Epithelial cell of proximal tubule (primary cell): ENCODE measurements around the gene UGGT1. TPM values are rescaled to one million over a fixed set of nuclear protein-coding genes. Genes with fewer than 3 reads are reported as not detected.

Experiments
- DNase-seq: peaks from one replicate; pipeline ENCODE4 v3.0.0-alpha.2; 2011; ENCODE audit warnings: low read depth
- H3K4me3 ChIP-seq: 2 replicates; pipeline ENCODE4 v1.5.1; 2011; ENCODE audit warnings: low read depth, mild to moderate bottlenecking, low read length
- total RNA-seq: library from RNA; depleted of rRNA; stranded (reverse); fragments of >200 nt; gene quantifications from 2 replicates; pipeline ENCODE4 v1.2.3, GENCODE V29; 2015
- TF ChIP-seq, protein P1 (sequence below): conservative IDR thresholded peaks from 2 replicates; pipeline ENCODE4 v1.5.1; 2012; ENCODE audit warnings: low read depth, mild to moderate bottlenecking, low read length

UGGT1 gene
- total RNA-seq, 1 donor from 2014 or later: 43.2 TPM

DNA sequence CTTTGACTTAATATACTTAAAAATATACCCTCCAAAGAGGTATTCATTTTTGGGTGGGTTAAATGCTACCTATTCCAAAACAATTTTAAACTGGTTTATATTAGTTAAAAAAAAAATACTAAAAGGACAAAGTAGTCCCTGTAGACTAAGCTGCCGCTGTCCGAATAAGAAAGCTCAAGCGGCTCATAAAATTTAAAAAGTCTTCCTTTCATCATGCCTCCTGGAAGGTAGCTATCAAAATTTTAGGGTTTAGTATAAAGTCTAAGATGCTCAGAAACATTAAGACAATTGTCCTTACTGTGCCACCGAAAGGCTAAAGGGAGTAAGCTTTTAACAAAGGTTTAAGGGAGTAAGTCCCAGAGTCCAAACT lies 440 bp upstream of the UGGT1 start:
- TF ChIP-seq, protein P1, sequence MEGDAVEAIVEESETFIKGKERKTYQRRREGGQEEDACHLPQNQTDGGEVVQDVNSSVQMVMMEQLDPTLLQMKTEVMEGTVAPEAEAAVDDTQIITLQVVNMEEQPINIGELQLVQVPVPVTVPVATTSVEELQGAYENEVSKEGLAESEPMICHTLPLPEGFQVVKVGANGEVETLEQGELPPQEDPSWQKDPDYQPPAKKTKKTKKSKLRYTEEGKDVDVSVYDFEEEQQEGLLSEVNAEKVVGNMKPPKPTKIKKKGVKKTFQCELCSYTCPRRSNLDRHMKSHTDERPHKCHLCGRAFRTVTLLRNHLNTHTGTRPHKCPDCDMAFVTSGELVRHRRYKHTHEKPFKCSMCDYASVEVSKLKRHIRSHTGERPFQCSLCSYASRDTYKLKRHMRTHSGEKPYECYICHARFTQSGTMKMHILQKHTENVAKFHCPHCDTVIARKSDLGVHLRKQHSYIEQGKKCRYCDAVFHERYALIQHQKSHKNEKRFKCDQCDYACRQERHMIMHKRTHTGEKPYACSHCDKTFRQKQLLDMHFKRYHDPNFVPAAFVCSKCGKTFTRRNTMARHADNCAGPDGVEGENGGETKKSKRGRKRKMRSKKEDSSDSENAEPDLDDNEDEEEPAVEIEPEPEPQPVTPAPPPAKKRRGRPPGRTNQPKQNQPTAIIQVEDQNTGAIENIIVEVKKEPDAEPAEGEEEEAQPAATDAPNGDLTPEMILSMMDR: no peak
- no peak for DNase-seq
- peak overlapping the region; percentile 100 for H3K4me3 ChIP-seq

DNA sequence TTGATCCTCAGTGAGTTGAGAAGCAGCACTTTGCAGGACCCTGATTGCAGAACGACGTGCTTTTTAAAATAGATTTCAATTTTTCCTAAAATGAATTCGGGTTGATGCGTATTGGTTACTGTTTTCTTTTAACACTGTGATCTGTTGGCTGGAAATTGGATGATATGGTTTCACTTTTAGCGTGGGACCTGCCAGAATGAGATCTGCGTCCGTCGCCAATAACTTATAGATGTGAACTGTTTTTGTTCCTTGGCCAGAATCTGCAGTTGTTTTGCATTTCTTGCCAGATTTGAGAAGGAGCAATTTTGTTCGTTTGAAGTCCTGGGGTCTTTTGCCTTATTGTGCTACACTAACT lies 703 bp downstream of the UGGT1 start:
- peak; percentile 4 for DNase-seq
- H3K4me3 ChIP-seq: peak overlapping the region; percentile 100
- TF ChIP-seq, protein P1: no peak

DNA sequence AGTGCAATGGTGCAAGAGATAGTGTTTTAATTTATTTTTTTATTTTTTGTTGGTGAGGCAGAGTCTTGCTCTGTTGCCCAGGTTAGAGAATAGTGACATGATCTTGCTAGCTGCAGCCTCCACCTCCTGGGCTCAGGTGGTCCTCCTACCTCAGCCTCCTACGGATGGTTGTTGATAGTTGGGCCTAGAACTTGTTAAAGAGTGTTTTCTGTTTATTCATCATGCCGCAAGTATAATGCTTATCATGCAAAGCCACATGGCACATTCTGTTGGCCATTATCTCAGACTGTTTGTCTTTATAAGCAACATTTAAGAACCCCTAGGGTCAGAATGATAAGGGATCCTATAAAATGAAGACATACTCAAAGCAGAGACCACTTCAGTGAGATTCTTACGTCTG lies 1.7 kb downstream of the UGGT1 start:
- TF ChIP-seq, protein P1: no peak

DNA sequence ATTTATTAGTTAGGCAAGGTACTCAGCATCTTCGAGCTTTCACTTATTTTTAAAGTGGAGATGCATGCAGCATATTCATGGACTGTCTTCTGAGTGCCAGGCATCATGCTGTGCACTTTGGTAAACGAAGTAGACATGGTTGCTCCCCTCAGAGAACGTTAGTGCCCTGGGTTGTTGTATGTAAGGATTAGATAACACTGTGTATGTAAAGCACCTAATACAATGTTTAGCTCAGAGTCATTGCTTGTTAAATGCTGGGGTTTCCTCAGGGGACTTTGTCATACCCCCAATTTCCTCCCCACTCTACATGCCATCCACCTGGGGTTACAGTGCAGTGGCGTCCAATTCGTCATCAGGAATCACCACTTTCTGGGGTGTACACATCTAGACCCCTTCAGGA lies 2.8 kb downstream of the UGGT1 start:
- TF ChIP-seq, protein P1: no peak
- no peak overlapping the region for H3K4me3 ChIP-seq
- no peak for DNase-seq

More for the DNA sequence above, 1.7 kb downstream of the UGGT1 start:
- no peak for DNase-seq
- H3K4me3 ChIP-seq: peak overlapping the region; percentile 14

DNA sequence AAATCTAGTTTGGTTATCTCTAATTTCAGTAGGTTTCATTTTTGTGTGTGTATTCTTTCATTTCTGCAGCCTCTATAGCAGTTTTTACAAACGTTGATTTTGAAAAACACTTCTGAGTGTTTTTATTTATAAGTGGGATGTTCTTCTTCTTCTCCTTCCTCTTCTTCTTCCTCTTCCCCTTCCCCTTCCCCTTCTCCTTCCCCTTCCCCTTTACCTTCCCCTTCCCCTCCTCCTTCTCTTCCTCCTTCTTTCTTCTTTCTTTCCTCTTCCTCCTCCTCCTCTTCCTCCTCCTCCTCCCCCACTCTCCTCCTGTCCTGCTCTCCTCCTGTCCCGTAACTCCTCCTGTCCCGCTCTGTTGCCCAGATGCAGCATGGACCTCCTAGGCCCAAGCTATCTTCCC lies 4.2 kb downstream of the UGGT1 start:
- no peak overlapping the region for H3K4me3 ChIP-seq
- no peak for DNase-seq

DNA sequence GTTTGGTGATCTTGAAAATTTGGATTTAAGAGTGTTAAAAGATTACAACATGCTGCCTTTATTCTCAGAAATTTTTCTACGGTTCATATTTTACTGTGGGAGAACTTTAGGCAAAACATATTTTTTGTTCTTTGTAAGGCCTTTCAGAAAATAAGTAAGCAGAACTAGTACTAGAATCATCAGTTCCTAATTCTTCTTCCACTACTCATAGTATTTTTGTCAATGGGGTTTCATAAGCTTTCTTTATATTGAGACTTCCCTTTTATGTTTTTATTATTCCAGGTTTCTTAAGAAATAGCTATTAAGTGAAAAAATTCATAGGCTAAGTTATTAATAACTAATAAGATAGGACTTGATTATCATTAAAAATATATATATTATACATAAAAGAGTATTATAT lies 12.4 kb downstream of the UGGT1 start:
- TF ChIP-seq, protein P1: no peak
- DNase-seq: no peak
- H3K4me3 ChIP-seq: no peak overlapping the region

More for the DNA sequence above, 4.2 kb downstream of the UGGT1 start:
- TF ChIP-seq, protein P1: no peak

DNA sequence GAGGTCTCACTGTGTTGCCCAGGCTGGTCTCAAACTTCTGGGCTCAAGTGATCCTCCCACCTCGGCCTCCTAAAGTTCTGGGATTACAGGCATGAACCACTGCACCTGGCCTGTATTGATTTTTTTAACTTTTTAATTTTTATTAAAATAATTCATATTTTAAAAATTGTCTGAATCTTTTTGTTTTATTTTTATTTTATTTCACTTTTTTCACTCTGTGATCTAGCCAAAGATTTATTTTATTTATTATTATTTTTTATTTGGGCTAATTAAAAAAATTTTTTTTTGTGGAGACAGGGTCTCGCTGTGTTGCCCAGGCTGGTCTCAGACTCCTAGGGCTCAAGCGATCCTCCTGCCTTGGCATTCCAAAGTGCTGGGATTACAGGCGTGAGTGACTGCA lies 14.1 kb downstream of the UGGT1 start:
- TF ChIP-seq, protein P1: no peak
- no peak for DNase-seq
- no peak overlapping the region for H3K4me3 ChIP-seq
